ENCODE results near the gene GALNT13.

GRCh38 chr2:154402213-154402612, 530.5 kb downstream of the GALNT13 start:
- TF ChIP-seq CTCF (conservative IDR thresholded peaks at IDR 0.05; ENCODE audit: low read length) (peak; percentile 79), EZH2phosphoT487 (IDR thresholded peaks at IDR 0.05; ENCODE audit: borderline replicate concordance, low read depth, low read length) (no peak)

Measured in OCI-LY7 (cell line).